Activated CD8-positive, alpha-beta memory T cell treated with anti-CD3 and anti-CD28 coated beads, Interleukin-2, amount 10 ng/mL, durations not matched to agents 7 days and 5 days (primary cell): ENCODE data around the gene ISCU. TPM values are rescaled to one million over a fixed set of nuclear protein-coding genes. Genes with fewer than 3 reads are reported as not detected.
"Not testable (repeated sequence)": the region's sequence is repeated elsewhere in the genome, so short reads cannot be mapped to it uniquely, and the experiment has no call there.

Source experiments
- ATAC-seq: fragments of 150-1000 bp; cut with Tn5 transposase; one replicate; pipeline ENCODE4 v1.10.0; 2021; ENCODE audit warnings: moderate library complexity
- CTCF ChIA-PET: fragments of 350-600 bp; sonication (Branson Sonifier 250); formaldehyde crosslinking; loops from one replicate; lab custom pipeline; 2021; ENCODE audit warnings: antibody characterized with exemption; lab: Charles Lee
- DNase-seq: peaks from one replicate; pipeline ENCODE4 v3.0.0-alpha.2; 2020
- H3K27ac Mint-ChIP-seq: one replicate; pipeline ENCODE4 v1.8.0; 2021; ENCODE audit warnings: mild to moderate bottlenecking, mixed read lengths
- H3K27me3 Mint-ChIP-seq: one replicate; pipeline ENCODE4 v1.8.0; 2021; ENCODE audit warnings: mixed read lengths
- H3K36me3 Mint-ChIP-seq: one replicate; pipeline ENCODE4 v1.8.0; 2021; ENCODE audit warnings: mild to moderate bottlenecking, mixed read lengths
- H3K4me1 Mint-ChIP-seq: one replicate; pipeline ENCODE4 v1.8.0; 2021; ENCODE audit warnings: mixed read lengths
- H3K4me3 Mint-ChIP-seq: one replicate; pipeline ENCODE4 v1.8.0; 2021; ENCODE audit warnings: mild to moderate bottlenecking, moderate library complexity, mixed read lengths
- H3K9me3 Mint-ChIP-seq: one replicate; pipeline ENCODE4 v1.8.0; 2022; ENCODE audit warnings: low read depth, mixed read lengths
- total RNA-seq, 2 experiments: library from RNA; stranded (reverse); gene quantifications; one replicate each; pipeline ENCODE4 v1.2.3, GENCODE V29; 2021

Gene ISCU
- total RNA-seq, 2 experiments from 2014 or later, result 64.2 to 86.9 TPM

DNA sequence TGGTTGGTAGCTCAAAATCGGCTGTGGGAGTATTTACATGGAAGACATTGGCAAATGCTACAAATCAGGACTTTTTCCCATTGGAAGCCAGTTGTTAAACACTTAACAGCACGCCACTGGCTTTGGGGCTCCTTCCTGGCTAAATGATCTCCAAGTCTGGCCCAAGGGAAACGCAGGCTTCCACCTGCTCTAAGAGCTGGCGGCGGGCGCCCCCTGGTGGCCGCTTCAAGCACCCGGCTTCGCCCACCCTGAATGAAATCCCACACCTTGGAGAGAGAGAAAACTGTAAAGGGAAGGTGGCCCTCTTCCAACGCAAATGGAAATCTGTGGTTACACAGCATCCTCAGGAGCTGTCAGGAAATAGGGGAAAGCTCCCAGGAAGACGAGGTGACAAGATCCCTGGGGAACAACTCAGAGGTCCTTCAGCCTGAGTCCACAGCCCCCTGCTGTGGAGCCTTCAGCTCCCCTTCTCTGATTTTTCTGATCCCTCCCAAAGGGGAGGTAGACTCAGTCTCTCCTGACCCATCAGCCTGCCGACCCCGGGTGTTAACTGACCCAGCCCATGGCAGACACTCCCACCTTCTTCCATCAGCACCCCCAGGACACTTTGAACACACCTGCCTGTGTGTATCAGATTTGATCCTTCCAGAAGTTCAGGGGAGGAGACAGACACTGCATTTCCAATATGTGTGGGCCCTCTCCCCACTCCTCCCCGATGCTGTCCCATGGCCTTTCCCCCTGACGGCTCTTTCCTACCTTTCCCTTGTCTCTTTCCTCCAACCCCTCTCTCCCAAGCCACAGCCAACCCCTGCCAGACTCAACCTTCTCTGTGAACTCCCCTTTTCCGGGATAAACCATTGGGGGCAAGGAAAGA, 55.9 kb downstream of the ISCU start:
- Mint-ChIP-seq H3K27ac (peak overlapping the region; percentile 73), H3K27me3 (no peaks in the 10 kb centered on the region), H3K9me3 (peaks cover 4% of the 10 kb centered on the region), H3K36me3 (peaks cover 51% of the 10 kb centered on the region), H3K4me3 (no peak overlapping the region), H3K4me1 (peaks cover 51% of the 10 kb centered on the region)
- DNase-seq (peak; percentile 83), ATAC-seq (peak; percentile 65)
- CTCF ChIA-PET, result interaction anchor here (0.5 to 11.2 kb wide), 49 partner anchors 9 to 1280 kb away, joined by 3 to 382 read pairs (median 4); partner anchors contain the start of genes ALKBH2, ISCU, SART3 and SELPLG

DNA sequence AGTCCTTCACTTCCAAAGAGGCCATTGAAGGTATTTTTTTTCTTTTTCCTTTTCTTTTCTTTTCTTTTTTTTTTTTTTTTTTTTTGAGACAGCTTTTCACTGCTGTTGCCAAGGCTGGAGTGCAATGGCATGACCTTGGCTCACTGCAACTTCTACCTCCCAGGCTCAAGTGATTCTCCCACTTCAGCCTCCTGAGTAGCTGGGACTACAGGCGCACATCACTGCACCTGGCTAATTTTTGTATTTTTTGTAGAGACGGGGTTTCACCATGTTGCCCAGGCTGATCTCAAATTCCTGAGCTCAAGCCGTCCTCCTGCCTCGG, 56.5 kb downstream of the ISCU start:
- not testable (repeated sequence) for ATAC-seq, DNase-seq, H3K27me3 Mint-ChIP-seq, H3K9me3 Mint-ChIP-seq, H3K4me3 Mint-ChIP-seq
- H3K4me1 Mint-ChIP-seq, result peaks cover 57% of the 10 kb centered on the region
- CTCF ChIA-PET, result interaction anchor here (0.6 to 11.2 kb wide), 20 partner anchors 10 to 1279 kb away, joined by 3 to 382 read pairs (median 5); partner anchors contain the start of genes ISCU, SART3 and SELPLG
- peak overlapping the region; percentile 73 for H3K27ac Mint-ChIP-seq
- H3K36me3 Mint-ChIP-seq, result peaks cover 57% of the 10 kb centered on the region

Other genes with a start within 250 kb of the ISCU start
- gene CMKLR1, start 223.3 kb upstream of the ISCU start, total RNA-seq, result not detected
- gene FICD, start 47.3 kb upstream of the ISCU start, total RNA-seq, result 1 to 10 TPM; 5.8 to 6.1 TPM
- 10 to 100 TPM; 81.2 to 99.7 TPM for gene SART3, start 1.4 kb upstream of the ISCU start, total RNA-seq
- under 1 TPM; 0.16 to 0.20 TPM for gene TMEM119, start 35.5 kb downstream of the ISCU start, total RNA-seq
- gene SELPLG, start 71.3 kb downstream of the ISCU start, total RNA-seq, result 100 to 1,000 TPM; 148 to 184 TPM
- 10 to 100 TPM; 54.3 to 63.0 TPM for gene CORO1C, start 168.9 kb downstream of the ISCU start, total RNA-seq